Stimulated activated naive CD8-positive, alpha-beta T cell treated with anti-CD3 and anti-CD28 coated beads, Interleukin-15, amount 100 ng/mL, for 72 hours (primary cell): ENCODE measurements around the gene IL4I1.

Source experiments
- ATAC-seq: fragments of 150-1000 bp; cut with Tn5 transposase; 2 replicates; pipeline ENCODE4 v1.10.0; 2021; ENCODE audit warnings: mild to moderate bottlenecking, moderate library complexity
- DNase-seq, 2 donors: peaks; one replicate each; pipeline ENCODE4 v3.0.0; 2021 to 2022
- H3K27ac Mint-ChIP-seq, 2 donors: one replicate each; pipeline ENCODE4 v1.8.0; 2022; ENCODE audit warnings: mild to moderate bottlenecking in 2 of 2, mixed read lengths in 2 of 2, moderate library complexity in 2 of 2
- H3K27me3 Mint-ChIP-seq: one replicate; pipeline ENCODE4 v1.8.0; 2022; ENCODE audit warnings: mixed read lengths
- H3K4me1 Mint-ChIP-seq: one replicate; pipeline ENCODE4 v1.8.0; 2022; ENCODE audit warnings: mild to moderate bottlenecking, mixed read lengths
- H3K4me3 Mint-ChIP-seq, 2 donors: one replicate each; pipeline ENCODE4 v1.8.0; 2022; ENCODE audit warnings: mild to moderate bottlenecking in 2 of 2, mixed read lengths in 2 of 2, moderate library complexity in 1 of 2
- H3K9me3 Mint-ChIP-seq, 2 donors: one replicate each; pipeline ENCODE4 v1.8.0; 2022; ENCODE audit warnings: mixed read lengths in 2 of 2

The IL4I1 gene

GRCh38 chr19:49869484-49870308 lies 27.0 kb downstream of the IL4I1 start:
- Mint-ChIP-seq H3K4me1 (peaks cover 43% of the 10 kb centered on the region), H3K27me3 (no peaks in the 10 kb centered on the region), H3K9me3 (no peaks in the 10 kb centered on the region), H3K4me3 (no peak overlapping the region), H3K27ac (peak overlapping the region in 1 of 2 donors; percentile 54)
- ATAC-seq (peak; percentile 83), DNase-seq (peak; percentile 88 to 95)

- no peaks in the 10 kb centered on the region for H3K27me3 Mint-ChIP-seq
- no peak overlapping the region for H3K27ac Mint-ChIP-seq
- H3K4me3 Mint-ChIP-seq = no peak overlapping the region
- ATAC-seq = peak; percentile 47
- H3K4me1 Mint-ChIP-seq = peaks cover 44% of the 10 kb centered on the region
- DNase-seq = no peak
- no peaks in the 10 kb centered on the region for H3K9me3 Mint-ChIP-seq
These were observed 27.6 kb downstream of the IL4I1 start for GRCh38 chr19:49869009-49869483.

GRCh38 chr19:49866933-49867782 lies 29.5 kb downstream of the IL4I1 start, which contains the start of gene PNKP:
TSS of gene PNKP (minus strand) at chr19:49867576. CDS start at chr19:49867204, 372 bp downstream.
- DNase-seq (peak; percentile 92 to 96), ATAC-seq (peak; percentile 66)
- Mint-ChIP-seq H3K4me1 (peaks cover 49% of the 10 kb centered on the region), H3K27ac (peak within 1 kb of the TSS; percentile 95 to 97), H3K4me3 (no peak within 1 kb of the TSS), H3K9me3 (no peaks in the 10 kb centered on the region), H3K27me3 (no peaks in the 10 kb centered on the region)

- ATAC-seq = no peak
- DNase-seq = no peak
- Mint-ChIP-seq H3K4me3 (no peak overlapping the region), H3K27me3 (no peaks in the 10 kb centered on the region), H3K9me3 (no peaks in the 10 kb centered on the region), H3K4me1 (peaks cover 43% of the 10 kb centered on the region), H3K27ac (peak overlapping the region in 1 of 2 donors; percentile 63)
These were observed 31.8 kb downstream of the IL4I1 start for GRCh38 chr19:49864890-49865289.

GRCh38 chr19:49863935-49864320 lies 32.8 kb downstream of the IL4I1 start:
- H3K27ac Mint-ChIP-seq = no peak overlapping the region
- ATAC-seq (no peak), DNase-seq (no peak)
- H3K9me3 Mint-ChIP-seq = no peaks in the 10 kb centered on the region
- peaks cover 43% of the 10 kb centered on the region for H3K4me1 Mint-ChIP-seq
- no peak overlapping the region for H3K4me3 Mint-ChIP-seq
- H3K27me3 Mint-ChIP-seq = no peaks in the 10 kb centered on the region

- ATAC-seq = no peak
- H3K27ac Mint-ChIP-seq = no peak overlapping the region
- H3K9me3 Mint-ChIP-seq = no peaks in the 10 kb centered on the region
- no peaks in the 10 kb centered on the region for H3K27me3 Mint-ChIP-seq
- no peak for DNase-seq
- H3K4me1 Mint-ChIP-seq = peaks cover 43% of the 10 kb centered on the region
- no peak overlapping the region for H3K4me3 Mint-ChIP-seq
These were observed 33.3 kb downstream of the IL4I1 start for GRCh38 chr19:49863254-49863934.

GRCh38 chr19:49862391-49863253 lies 34.1 kb downstream of the IL4I1 start:
- peak overlapping the region in 1 of 2 donors; percentile 80 for H3K27ac Mint-ChIP-seq
- no peaks in the 10 kb centered on the region for H3K9me3 Mint-ChIP-seq
- no peaks in the 10 kb centered on the region for H3K27me3 Mint-ChIP-seq
- H3K4me3 Mint-ChIP-seq = no peak overlapping the region
- H3K4me1 Mint-ChIP-seq = peaks cover 43% of the 10 kb centered on the region
- DNase-seq = no peak
- ATAC-seq = no peak

- DNase-seq = no peak
- peaks cover 40% of the 10 kb centered on the region for H3K4me1 Mint-ChIP-seq
- H3K9me3 Mint-ChIP-seq = no peaks in the 10 kb centered on the region
- ATAC-seq = peak; percentile 18
- H3K4me3 Mint-ChIP-seq = no peak overlapping the region
- H3K27me3 Mint-ChIP-seq = no peaks in the 10 kb centered on the region
- H3K27ac Mint-ChIP-seq = no peak overlapping the region
These were observed 34.9 kb downstream of the IL4I1 start for GRCh38 chr19:49861541-49862378.

GRCh38 chr19:49861107-49861506 lies 35.6 kb downstream of the IL4I1 start:
- no peak for DNase-seq
- Mint-ChIP-seq H3K4me3 (no peak overlapping the region), H3K9me3 (no peaks in the 10 kb centered on the region), H3K4me1 (peaks cover 34% of the 10 kb centered on the region), H3K27me3 (no peaks in the 10 kb centered on the region), H3K27ac (no peak overlapping the region)
- ATAC-seq = no peak

- Mint-ChIP-seq H3K27me3 (no peaks in the 10 kb centered on the region), H3K4me3 (no peak overlapping the region), H3K4me1 (peaks cover 30% of the 10 kb centered on the region), H3K9me3 (no peaks in the 10 kb centered on the region), H3K27ac (peak overlapping the region in 1 of 2 donors; percentile 63)
- ATAC-seq = no peak
- no peak for DNase-seq
These were observed 36.2 kb downstream of the IL4I1 start for GRCh38 chr19:49860336-49861102.

GRCh38 chr19:49859682-49860335 lies 36.9 kb downstream of the IL4I1 start:
- ATAC-seq = no peak
- DNase-seq = no peak
- H3K27ac Mint-ChIP-seq = peak overlapping the region in 1 of 2 donors; percentile 63
- H3K9me3 Mint-ChIP-seq = no peaks in the 10 kb centered on the region
- no peak overlapping the region for H3K4me3 Mint-ChIP-seq
- H3K27me3 Mint-ChIP-seq = no peaks in the 10 kb centered on the region
- peaks cover 29% of the 10 kb centered on the region for H3K4me1 Mint-ChIP-seq

GRCh38 chr19:49858088-49858985 lies 38.4 kb downstream of the IL4I1 start:
- H3K9me3 Mint-ChIP-seq = no peaks in the 10 kb centered on the region
- no peaks in the 10 kb centered on the region for H3K27me3 Mint-ChIP-seq
- H3K27ac Mint-ChIP-seq = peak overlapping the region in 1 of 2 donors; percentile 71
- H3K4me3 Mint-ChIP-seq = no peak overlapping the region
- no peak for DNase-seq
- H3K4me1 Mint-ChIP-seq = peaks cover 24% of the 10 kb centered on the region
- no peak for ATAC-seq
